Liver (tissue), 9 donors: ENCODE data around the gene PLEKHM2. TPM values are rescaled to one million over a fixed set of nuclear protein-coding genes. Genes with fewer than 3 reads are reported as not detected.

ENCODE experiments used
- DNase-seq: peaks from one replicate; pipeline ENCODE4 v3.0.0-alpha.2; 2017; ENCODE audit warnings: low spot score
- H3K27ac ChIP-seq, 2 donors: one replicate each; pipeline ENCODE4 v1.7.0; 2013; ENCODE audit warnings: inconsistent platforms in 2 of 2, low read length in 2 of 2, control low read depth in 1 of 2, low read depth in 1 of 2, mild to moderate bottlenecking in 1 of 2
- H3K27me3 ChIP-seq, 4 donors: one replicate each; pipeline versions ENCODE4 v1.6.1 to v1.7.0; 2013; ENCODE audit warnings: low read length in 3 of 4, inconsistent platforms in 1 of 4, mild to moderate bottlenecking in 1 of 4, moderate library complexity in 1 of 4; ENCODE audit not compliant: control insufficient read depth in 4 of 4, insufficient read depth in 4 of 4
- H3K36me3 ChIP-seq, 4 donors: one replicate each; pipeline versions ENCODE4 v1.6.1 to v1.7.0; 2013; ENCODE audit warnings: low read length in 3 of 4, mild to moderate bottlenecking in 3 of 4, low read depth in 1 of 4, moderate library complexity in 1 of 4; ENCODE audit not compliant: control insufficient read depth in 4 of 4, insufficient read depth in 3 of 4
- H3K4me1 ChIP-seq, 4 donors: one replicate each; pipeline versions ENCODE4 v1.6.1 to v1.7.0; 2013; ENCODE audit warnings: low read length in 3 of 4, mild to moderate bottlenecking in 3 of 4, moderate library complexity in 1 of 4; ENCODE audit not compliant: control insufficient read depth in 4 of 4, insufficient read depth in 4 of 4
- H3K4me3 ChIP-seq, 3 donors: one replicate each; pipeline versions ENCODE4 v1.6.1 to v1.7.0; 2013; ENCODE audit warnings: low read length in 3 of 3, control low read depth in 1 of 3, low read depth in 1 of 3, mild to moderate bottlenecking in 1 of 3
- H3K9ac ChIP-seq, 2 donors: one replicate each; pipeline ENCODE4 v1.7.0; 2013; ENCODE audit warnings: low read length in 2 of 2, mild to moderate bottlenecking in 2 of 2, moderate library complexity in 2 of 2, control low read depth in 1 of 2, low read depth in 1 of 2
- H3K9me3 ChIP-seq, 4 donors: one replicate each; pipeline versions ENCODE4 v1.6.1 to v1.7.0; 2013; ENCODE audit warnings: low read length in 3 of 4; ENCODE audit not compliant: control insufficient read depth in 4 of 4
- ATF3 ChIP-seq: IDR thresholded peaks from 2 replicates; pipeline ENCODE4 v1.6.1; 2016; ENCODE audit warnings: antibody characterized with exemption
- EGR1 ChIP-seq, 2 donors: IDR thresholded peaks; 2 replicates each; pipeline ENCODE4 v1.6.1; 2016 to 2018; ENCODE audit warnings: antibody characterized with exemption in 2 of 2, low read depth in 2 of 2
- FOXA1 ChIP-seq: IDR thresholded peaks from 2 replicates; pipeline ENCODE4 v1.6.1; 2016; ENCODE audit warnings: antibody characterized with exemption
- FOXA2 ChIP-seq: IDR thresholded peaks from 2 replicates; pipeline ENCODE4 v1.6.1; 2016; ENCODE audit warnings: antibody characterized with exemption
- GABPA ChIP-seq, 2 donors: IDR thresholded peaks in 1 of 2; conservative IDR thresholded peaks in 1 of 2; 2 replicates each; pipeline ENCODE4 v1.6.1; 2016; ENCODE audit warnings: antibody characterized with exemption in 2 of 2, mild to moderate bottlenecking in 1 of 2, moderate library complexity in 1 of 2
- HNF4A ChIP-seq, 2 donors: conservative IDR thresholded peaks; 2 replicates each; pipeline ENCODE4 v1.6.1; 2016; ENCODE audit warnings: antibody characterized with exemption in 2 of 2, mild to moderate bottlenecking in 2 of 2
- HNF4G ChIP-seq: IDR thresholded peaks from 2 replicates; pipeline ENCODE4 v1.6.1; 2016; ENCODE audit warnings: antibody characterized with exemption
- JUND ChIP-seq, 2 donors: IDR thresholded peaks; 2 replicates each; pipeline ENCODE4 v1.6.1; 2016; ENCODE audit warnings: antibody characterized with exemption in 2 of 2
- NR2F2 ChIP-seq: IDR thresholded peaks from 2 replicates; pipeline ENCODE4 v1.6.1; 2016; ENCODE audit warnings: antibody characterized with exemption
- RAD21 ChIP-seq, 2 donors: IDR thresholded peaks; 2 replicates each; pipeline ENCODE4 v1.6.1; 2016; ENCODE audit warnings: antibody characterized with exemption in 2 of 2, mild to moderate bottlenecking in 2 of 2
- RXRA ChIP-seq, 2 donors: IDR thresholded peaks; 2 replicates each; pipeline ENCODE4 v1.6.1; 2017 to 2018; ENCODE audit warnings: antibody characterized with exemption in 2 of 2, mild to moderate bottlenecking in 1 of 2
- SP1 ChIP-seq: IDR thresholded peaks from 2 replicates; pipeline ENCODE4 v1.6.1; 2018; ENCODE audit warnings: antibody characterized with exemption, mild to moderate bottlenecking
- TAF1 ChIP-seq: conservative IDR thresholded peaks from 2 replicates; pipeline ENCODE4 v1.6.1; 2016; ENCODE audit warnings: antibody characterized with exemption, mild to moderate bottlenecking
- YY1 ChIP-seq: IDR thresholded peaks from 2 replicates; pipeline ENCODE4 v1.6.1; 2016; ENCODE audit warnings: antibody characterized with exemption, mild to moderate bottlenecking
- WGBS: extraction: QIAGEN DNeasy Blood & Tissue Kit; methylation state at CpG from one replicate; pipeline ENCODE4 v1.1.7; 2013; 5-methylcytosine and 5-hydroxymethylcytosine counted together
- polyA plus RNA-seq, 2 donors: library from polyadenylated mRNA; stranded (reverse) in 1 of 2; unstranded in 1 of 2; fragments of 200-250 nt in 1 of 2; fragments of >200 nt in 1 of 2; fragmentation: Nextera tagmentation in 1 of 2; extraction: Ambion mirVana in 1 of 2; gene quantifications; one replicate each; pipeline versions ENCODE4 v1.2.1 to v1.2.3, GENCODE V29; 2013 to 2015
- total RNA-seq, 2 donors: library from RNA; depleted of rRNA; stranded (reverse); fragments of >200 nt; gene quantifications; one replicate each; pipeline ENCODE4 v1.2.3, GENCODE V29; 2014
- TF ChIP-seq, protein P1 (sequence below): IDR thresholded peaks from 2 replicates; pipeline ENCODE4 v1.6.1; 2016; ENCODE audit warnings: antibody characterized with exemption
- TF ChIP-seq, protein P2 (sequence below): IDR thresholded peaks from 2 replicates; pipeline ENCODE4 v1.6.1; 2016; ENCODE audit warnings: antibody characterized with exemption, mild to moderate bottlenecking
- TF ChIP-seq, protein P3 (sequence below): IDR thresholded peaks from 2 replicates; pipeline ENCODE4 v1.6.1; 2016; ENCODE audit warnings: antibody characterized with exemption
- donor health status: healthy.
- donor health status: healthy.
- donor health status: healthy.
- donor health status: healthy.
- donor health status: healthy.

PLEKHM2 gene
- total and polyA plus RNA-seq, 4 donors = 4.1 to 22.6 (median 17.0) TPM

- no peaks in the 10 kb centered on the region for H3K27me3 ChIP-seq
- TF ChIP-seq FOXA2 (no peak), JUND (IDR thresholded peaks at IDR 0.05) (no peak), TAF1 (no peak), NR2F2 (no peak), FOXA1 (no peak), HNF4G (no peak), GABPA (IDR thresholded peaks at IDR 0.05 in 1 of 2, conservative IDR thresholded peaks at IDR 0.05 in 1 of 2) (no peak), ATF3 (no peak), SP1 (no peak), HNF4A (conservative IDR thresholded peaks at IDR 0.05) (no peak), RXRA (IDR thresholded peaks at IDR 0.05) (no peak), EGR1 (IDR thresholded peaks at IDR 0.05; ENCODE audit: low read depth in 2 of 2) (no peak), YY1 (no peak)
- TF ChIP-seq, protein P1, sequence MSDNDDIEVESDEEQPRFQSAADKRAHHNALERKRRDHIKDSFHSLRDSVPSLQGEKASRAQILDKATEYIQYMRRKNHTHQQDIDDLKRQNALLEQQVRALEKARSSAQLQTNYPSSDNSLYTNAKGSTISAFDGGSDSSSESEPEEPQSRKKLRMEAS = no peak
- TF ChIP-seq, protein P2, sequence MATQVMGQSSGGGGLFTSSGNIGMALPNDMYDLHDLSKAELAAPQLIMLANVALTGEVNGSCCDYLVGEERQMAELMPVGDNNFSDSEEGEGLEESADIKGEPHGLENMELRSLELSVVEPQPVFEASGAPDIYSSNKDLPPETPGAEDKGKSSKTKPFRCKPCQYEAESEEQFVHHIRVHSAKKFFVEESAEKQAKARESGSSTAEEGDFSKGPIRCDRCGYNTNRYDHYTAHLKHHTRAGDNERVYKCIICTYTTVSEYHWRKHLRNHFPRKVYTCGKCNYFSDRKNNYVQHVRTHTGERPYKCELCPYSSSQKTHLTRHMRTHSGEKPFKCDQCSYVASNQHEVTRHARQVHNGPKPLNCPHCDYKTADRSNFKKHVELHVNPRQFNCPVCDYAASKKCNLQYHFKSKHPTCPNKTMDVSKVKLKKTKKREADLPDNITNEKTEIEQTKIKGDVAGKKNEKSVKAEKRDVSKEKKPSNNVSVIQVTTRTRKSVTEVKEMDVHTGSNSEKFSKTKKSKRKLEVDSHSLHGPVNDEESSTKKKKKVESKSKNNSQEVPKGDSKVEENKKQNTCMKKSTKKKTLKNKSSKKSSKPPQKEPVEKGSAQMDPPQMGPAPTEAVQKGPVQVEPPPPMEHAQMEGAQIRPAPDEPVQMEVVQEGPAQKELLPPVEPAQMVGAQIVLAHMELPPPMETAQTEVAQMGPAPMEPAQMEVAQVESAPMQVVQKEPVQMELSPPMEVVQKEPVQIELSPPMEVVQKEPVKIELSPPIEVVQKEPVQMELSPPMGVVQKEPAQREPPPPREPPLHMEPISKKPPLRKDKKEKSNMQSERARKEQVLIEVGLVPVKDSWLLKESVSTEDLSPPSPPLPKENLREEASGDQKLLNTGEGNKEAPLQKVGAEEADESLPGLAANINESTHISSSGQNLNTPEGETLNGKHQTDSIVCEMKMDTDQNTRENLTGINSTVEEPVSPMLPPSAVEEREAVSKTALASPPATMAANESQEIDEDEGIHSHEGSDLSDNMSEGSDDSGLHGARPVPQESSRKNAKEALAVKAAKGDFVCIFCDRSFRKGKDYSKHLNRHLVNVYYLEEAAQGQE = no peak
- TF ChIP-seq, protein P3, sequence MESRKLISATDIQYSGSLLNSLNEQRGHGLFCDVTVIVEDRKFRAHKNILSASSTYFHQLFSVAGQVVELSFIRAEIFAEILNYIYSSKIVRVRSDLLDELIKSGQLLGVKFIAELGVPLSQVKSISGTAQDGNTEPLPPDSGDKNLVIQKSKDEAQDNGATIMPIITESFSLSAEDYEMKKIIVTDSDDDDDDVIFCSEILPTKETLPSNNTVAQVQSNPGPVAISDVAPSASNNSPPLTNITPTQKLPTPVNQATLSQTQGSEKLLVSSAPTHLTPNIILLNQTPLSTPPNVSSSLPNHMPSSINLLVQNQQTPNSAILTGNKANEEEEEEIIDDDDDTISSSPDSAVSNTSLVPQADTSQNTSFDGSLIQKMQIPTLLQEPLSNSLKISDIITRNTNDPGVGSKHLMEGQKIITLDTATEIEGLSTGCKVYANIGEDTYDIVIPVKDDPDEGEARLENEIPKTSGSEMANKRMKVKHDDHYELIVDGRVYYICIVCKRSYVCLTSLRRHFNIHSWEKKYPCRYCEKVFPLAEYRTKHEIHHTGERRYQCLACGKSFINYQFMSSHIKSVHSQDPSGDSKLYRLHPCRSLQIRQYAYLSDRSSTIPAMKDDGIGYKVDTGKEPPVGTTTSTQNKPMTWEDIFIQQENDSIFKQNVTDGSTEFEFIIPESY = no peak
- no peak overlapping the region for H3K4me3 ChIP-seq
- WGBS = 92% methylated on average over 15 of the region's 15 CpGs
- no peaks in the 10 kb centered on the region for H3K9me3 ChIP-seq
- peaks cover 0 to 4% (median 0%) of the 10 kb centered on the region in 4 donors for H3K36me3 ChIP-seq
- no peak overlapping the region for H3K27ac ChIP-seq
- no peak for DNase-seq
- H3K9ac ChIP-seq = no peak overlapping the region
- H3K4me1 ChIP-seq = peaks cover 0 to 3% (median 0%) of the 10 kb centered on the region in 4 donors
Measured at GRCh38 chr1:15764890-15765289, 80.8 kb downstream of the PLEKHM2 start.

DNA sequence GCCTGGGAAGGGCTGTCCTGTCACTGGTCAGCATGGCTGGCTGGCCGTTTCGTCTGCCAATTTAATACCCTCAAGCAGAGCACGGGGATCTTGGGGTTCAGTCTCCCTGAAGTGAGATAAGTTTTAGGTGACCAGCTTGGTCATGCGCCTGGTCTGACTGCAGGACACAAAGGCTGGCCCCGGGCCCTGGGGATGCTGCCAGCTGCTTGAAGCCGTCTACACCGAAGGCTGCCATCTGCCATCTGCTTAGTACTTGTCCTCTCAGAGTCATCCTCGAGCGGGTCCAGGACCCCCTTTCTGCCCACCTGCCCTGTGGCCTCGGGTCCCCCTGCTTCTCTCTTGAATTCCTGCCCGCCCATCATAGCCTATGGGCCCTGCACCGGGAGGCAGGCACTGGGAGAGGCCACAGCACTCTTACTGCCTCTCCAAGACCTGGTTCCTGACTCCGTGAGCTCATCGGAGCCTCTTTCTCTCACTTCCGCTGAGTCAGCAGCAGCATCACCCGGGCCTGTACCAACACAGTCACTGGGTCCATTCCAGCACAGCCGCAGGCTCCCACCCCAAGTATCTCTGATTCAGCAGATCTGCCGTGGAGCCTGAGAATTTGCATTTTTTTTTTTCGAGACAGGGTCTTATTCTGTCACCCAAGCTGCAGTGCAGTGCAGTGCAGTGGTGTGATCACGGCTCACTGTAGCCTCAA, 81.5 kb downstream of the PLEKHM2 start:
- Histone ChIP-seq H3K36me3 (peaks cover 0 to 4% (median 0%) of the 10 kb centered on the region in 4 donors), H3K27me3 (no peaks in the 10 kb centered on the region), H3K27ac (no peak overlapping the region), H3K9ac (no peak overlapping the region), H3K4me3 (no peak overlapping the region), H3K4me1 (peaks cover 0 to 6% (median 0%) of the 10 kb centered on the region in 4 donors), H3K9me3 (no peaks in the 10 kb centered on the region)
- WGBS = 89% methylated on average over 20 of the region's 20 CpGs
- no peak for DNase-seq
- TF ChIP-seq, protein P2 = no peak
- TF ChIP-seq GABPA (IDR thresholded peaks at IDR 0.05 in 1 of 2, conservative IDR thresholded peaks at IDR 0.05 in 1 of 2) (no peak), TAF1 (no peak), FOXA2 (no peak), SP1 (no peak), RXRA (IDR thresholded peaks at IDR 0.05) (no peak), RAD21 (IDR thresholded peaks at IDR 0.05) (no peak)
- TF ChIP-seq, protein P3 = no peak
- TF ChIP-seq, protein P1 = no peak
